NCI-H2029 (cell line): Measurements from ENCODE around the gene OR4A16.

Source experiments
- DNase-seq: peaks from one replicate; lab custom pipeline; 2025; lab: John Stamatoyannopoulos, UW

Gene OR4A16

DNA sequence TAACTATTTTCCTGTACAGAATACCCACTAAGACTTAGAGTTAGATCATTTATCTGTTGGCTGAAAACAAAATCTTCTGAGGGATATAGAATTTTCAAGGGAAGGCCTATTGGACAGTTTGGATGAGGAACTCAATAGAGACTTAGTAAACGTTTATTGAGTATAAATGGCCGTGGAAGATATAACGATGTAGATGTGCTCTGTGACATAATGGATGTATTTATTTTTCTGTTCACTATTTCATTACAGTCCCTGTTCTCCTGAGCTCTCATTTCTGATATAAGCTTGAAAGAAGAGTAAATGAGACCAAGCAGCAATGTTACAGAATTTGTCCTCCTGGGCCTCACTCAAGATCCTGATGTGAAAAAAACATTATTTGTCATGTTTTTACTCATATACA lies at the start of gene OR4A16:
OR4A16 (plus strand) TSS at position 301 of the 400 bp plus-strand sequence; CDS start at position 301, 0 bp downstream.
- no peak for DNase-seq

DNA sequence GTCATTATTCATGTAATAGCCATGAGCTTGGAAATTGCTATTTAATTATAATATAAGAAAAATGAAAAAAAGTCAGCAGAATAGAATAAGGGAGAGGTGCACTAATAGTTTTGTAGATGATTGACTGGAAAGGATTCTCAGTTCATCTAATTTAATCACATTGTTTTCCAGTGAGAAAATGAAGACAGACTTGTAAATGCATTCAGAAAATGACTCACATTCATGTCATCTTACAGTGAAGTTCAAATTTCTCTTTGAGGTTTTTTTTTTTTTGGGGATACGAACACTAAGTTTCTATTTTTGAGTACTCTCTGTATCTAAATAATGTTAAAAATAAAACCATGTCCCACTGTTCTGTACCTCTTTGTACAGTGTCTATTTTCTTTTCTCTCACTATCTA lies 18.5 kb upstream of the OR4A16 start:
- DNase-seq, result no peak

- DNase-seq, result no peak
These were observed 2.3 kb downstream of the OR4A16 start for GRCh38 chr11:55345306-55345705.

DNA sequence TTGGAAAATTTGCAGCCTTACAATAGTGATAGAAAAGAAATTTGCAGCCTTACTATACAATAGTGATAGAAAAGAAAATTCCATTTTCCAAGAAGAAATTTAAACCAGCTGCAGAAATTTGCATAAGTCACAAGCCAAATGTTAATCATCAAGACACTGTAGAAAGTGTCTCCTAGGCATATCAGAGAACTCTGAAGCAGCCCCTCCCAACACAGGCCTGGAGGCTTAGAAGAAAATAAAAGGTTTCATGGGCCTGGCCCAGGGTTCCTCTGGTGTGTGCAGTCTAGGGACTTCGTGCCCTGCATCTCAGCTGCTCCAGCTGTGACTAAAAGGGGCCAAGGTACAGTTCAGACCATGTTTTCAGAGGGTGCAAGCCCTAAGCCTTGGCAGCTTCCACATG lies 6.0 kb downstream of the OR4A16 start:
- no peak for DNase-seq

DNA sequence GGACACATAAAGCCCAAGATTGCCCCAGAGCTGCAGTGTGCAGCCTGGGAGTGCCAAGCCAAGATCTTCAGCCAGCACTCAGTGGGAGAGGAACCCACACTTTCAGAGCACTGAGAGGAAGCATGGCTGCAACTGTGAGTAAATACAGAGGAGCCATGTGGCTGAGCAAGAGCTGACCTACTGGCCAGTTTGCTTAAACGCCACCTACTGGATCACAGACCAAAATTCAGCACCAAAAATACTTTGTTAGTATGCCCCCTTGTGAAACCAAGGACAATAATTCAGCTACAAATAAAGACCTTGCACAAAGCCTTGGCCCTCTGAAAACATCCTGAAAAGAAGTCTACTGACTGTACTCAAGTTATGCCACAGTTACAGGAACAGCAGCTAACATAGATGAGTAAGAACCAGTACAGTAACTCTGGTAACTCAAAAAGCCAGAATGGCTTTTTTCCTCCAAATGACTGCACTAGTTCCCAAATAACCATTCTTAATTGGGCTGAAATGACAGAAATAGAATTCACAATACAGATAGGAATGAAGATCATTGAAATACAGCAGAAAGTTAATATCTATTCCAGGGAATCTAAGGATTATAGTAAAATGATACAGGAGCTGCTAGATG lies 14.7 kb downstream of the OR4A16 start:
- no peak for DNase-seq

DNA sequence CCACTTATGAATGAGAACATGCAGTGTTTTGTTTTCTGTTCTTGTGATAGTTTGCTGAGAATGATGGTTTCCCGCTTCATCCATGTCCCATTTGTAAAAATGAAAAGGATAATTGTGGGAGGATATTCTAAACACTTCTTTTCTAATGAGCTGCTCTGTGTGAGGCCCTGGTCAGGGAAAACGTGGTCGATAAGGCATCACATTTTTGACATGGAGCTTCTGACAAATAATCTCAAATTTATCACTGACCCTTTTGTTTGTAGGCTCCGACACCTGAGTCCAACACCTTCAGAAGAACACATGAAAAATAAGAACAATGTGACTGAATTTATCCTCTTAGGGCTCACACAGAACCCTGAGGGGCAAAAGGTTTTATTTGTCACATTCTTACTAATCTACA lies 24.7 kb downstream of the OR4A16 start, which contains the start of gene OR4A15:
OR4A15 (plus strand) TSS at position 301 of the 400 bp plus-strand sequence; CDS start at position 301, 0 bp downstream.
- DNase-seq, result no peak
